RPMI8226 (cell line): ENCODE measurements around the gene ADGRB3.
"Not testable (repeated sequence)": the region's sequence is repeated elsewhere in the genome, so short reads cannot be mapped to it uniquely, and the experiment has no call there.

ENCODE experiments used
- DNase-seq: peaks from one replicate; pipeline ENCODE4 v3.0.0-alpha.2; 2015

The ADGRB3 gene

GRCh38 chr6:69284176-69284730, 649.2 kb downstream of the ADGRB3 start:
- DNase-seq, result no peak

- no peak for DNase-seq
Measured at GRCh38 chr6:69285054-69285453, 650.0 kb downstream of the ADGRB3 start.

- no peak for DNase-seq
Measured at GRCh38 chr6:69286331-69286730, 651.2 kb downstream of the ADGRB3 start.

GRCh38 chr6:69288198-69288597, 653.1 kb downstream of the ADGRB3 start:
- not testable (repeated sequence) for DNase-seq

- no peak for DNase-seq
Measured at GRCh38 chr6:69289689-69290495, 654.8 kb downstream of the ADGRB3 start.

GRCh38 chr6:69293471-69293870, 658.4 kb downstream of the ADGRB3 start:
- DNase-seq, result no peak

- no peak for DNase-seq
Measured at GRCh38 chr6:69294407-69294806, 659.3 kb downstream of the ADGRB3 start.

GRCh38 chr6:69294862-69295261, 659.8 kb downstream of the ADGRB3 start:
- DNase-seq, result no peak

GRCh38 chr6:69303382-69303781, 668.3 kb downstream of the ADGRB3 start:
- DNase-seq, result no peak

- DNase-seq, result no peak
Measured at GRCh38 chr6:69305456-69305855, 670.4 kb downstream of the ADGRB3 start.

- DNase-seq, result no peak
Measured at GRCh38 chr6:69308584-69308983, 673.5 kb downstream of the ADGRB3 start.

GRCh38 chr6:69311888-69312287, 676.8 kb downstream of the ADGRB3 start:
- DNase-seq, result no peak

- no peak for DNase-seq
Measured at GRCh38 chr6:69314001-69314400, 678.9 kb downstream of the ADGRB3 start.

GRCh38 chr6:69314531-69314930, 679.4 kb downstream of the ADGRB3 start:
- no peak for DNase-seq

- DNase-seq, result no peak
Measured at GRCh38 chr6:69331886-69332285, 696.8 kb downstream of the ADGRB3 start.

- DNase-seq, result no peak
Measured at GRCh38 chr6:69337311-69337710, 702.2 kb downstream of the ADGRB3 start.

GRCh38 chr6:69338431-69339162, 703.5 kb downstream of the ADGRB3 start:
- no peak for DNase-seq

GRCh38 chr6:69339163-69339550, 704.1 kb downstream of the ADGRB3 start:
- no peak for DNase-seq

- no peak for DNase-seq
Measured at GRCh38 chr6:69340196-69340595, 705.1 kb downstream of the ADGRB3 start.

GRCh38 chr6:69343851-69344250, 708.8 kb downstream of the ADGRB3 start:
- DNase-seq, result no peak

GRCh38 chr6:69349771-69350170, 714.7 kb downstream of the ADGRB3 start:
- no peak for DNase-seq

- DNase-seq, result no peak
Measured at GRCh38 chr6:69362209-69362608, 727.1 kb downstream of the ADGRB3 start.

- no peak for DNase-seq
Measured at GRCh38 chr6:69366831-69367230, 731.7 kb downstream of the ADGRB3 start.

GRCh38 chr6:69368613-69369012, 733.5 kb downstream of the ADGRB3 start:
- DNase-seq, result no peak
